GM18951 (cell line): ENCODE data around the gene PRAMEF1.
"Not testable (repeated sequence)": the region's sequence is repeated elsewhere in the genome, so short reads cannot be mapped to it uniquely, and the experiment has no call there.

Experiments used
- POLR2A ChIP-seq: IDR thresholded peaks from 4 replicates; pipeline ENCODE4 v1.6.1; 2011; ENCODE audit warnings: mild to moderate bottlenecking; ENCODE audit not compliant: insufficient read length, insufficient read depth; ENCODE audit errors: extremely low read depth
- in situ Hi-C: fragments of 300-500 bp; cut with MboI; formaldehyde crosslinking; loops from one replicate; pipeline ENCODE4 v1.12.0; 2022; ENCODE audit warnings: low sequenced_read_pairs, mixed read lengths, inconsistent platforms; ENCODE audit not compliant: unreplicated experiment

Gene PRAMEF1

DNA sequence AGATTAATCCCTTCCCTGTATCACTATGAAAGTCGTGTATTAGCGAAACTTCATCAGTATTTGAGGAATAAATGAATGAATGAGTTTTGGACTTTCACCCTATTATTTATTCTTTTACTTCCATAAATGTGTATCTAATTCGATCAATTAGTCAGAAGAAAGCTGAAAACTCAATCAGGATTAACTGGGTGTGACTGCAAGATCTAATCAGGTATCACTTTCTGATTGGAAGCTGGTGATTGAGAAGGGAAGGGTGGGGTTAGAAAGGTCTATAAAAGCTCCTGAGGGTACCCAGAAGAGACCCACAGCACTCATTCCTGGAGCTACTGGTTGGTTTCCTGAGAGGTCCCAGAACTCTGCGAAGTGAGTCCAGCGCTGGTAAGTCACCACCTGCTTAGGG lies at the start of gene PRAMEF1:
Gene PRAMEF1 (plus strand): TSS at position 301 of the 400 bp plus-strand sequence. CDS start 1,831 bp downstream, outside the sequence.
- in situ Hi-C loops = not testable (repeated sequence)

DNA sequence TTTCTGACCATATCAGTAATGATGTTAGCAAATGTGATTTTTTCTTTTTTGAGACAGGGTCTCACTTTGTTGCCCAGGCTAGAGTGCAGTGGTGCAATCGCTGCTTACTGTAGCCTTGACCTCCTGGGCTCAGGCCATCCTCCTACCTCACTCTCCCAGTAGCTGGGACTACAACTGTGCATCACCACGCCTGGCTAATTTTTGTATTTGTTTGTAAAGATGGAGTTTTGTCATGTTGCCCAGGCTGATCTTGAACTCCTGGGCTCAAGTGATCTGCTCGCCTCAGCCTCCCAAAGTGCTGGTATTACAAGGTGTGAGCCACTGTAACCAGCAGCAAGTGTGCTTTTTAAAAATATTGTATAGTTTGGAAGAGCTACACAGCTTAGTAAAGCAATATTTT lies 49.3 kb upstream of the PRAMEF1 start:
- no peak for TF ChIP-seq POLR2A
- in situ Hi-C loops = no loop called here

DNA sequence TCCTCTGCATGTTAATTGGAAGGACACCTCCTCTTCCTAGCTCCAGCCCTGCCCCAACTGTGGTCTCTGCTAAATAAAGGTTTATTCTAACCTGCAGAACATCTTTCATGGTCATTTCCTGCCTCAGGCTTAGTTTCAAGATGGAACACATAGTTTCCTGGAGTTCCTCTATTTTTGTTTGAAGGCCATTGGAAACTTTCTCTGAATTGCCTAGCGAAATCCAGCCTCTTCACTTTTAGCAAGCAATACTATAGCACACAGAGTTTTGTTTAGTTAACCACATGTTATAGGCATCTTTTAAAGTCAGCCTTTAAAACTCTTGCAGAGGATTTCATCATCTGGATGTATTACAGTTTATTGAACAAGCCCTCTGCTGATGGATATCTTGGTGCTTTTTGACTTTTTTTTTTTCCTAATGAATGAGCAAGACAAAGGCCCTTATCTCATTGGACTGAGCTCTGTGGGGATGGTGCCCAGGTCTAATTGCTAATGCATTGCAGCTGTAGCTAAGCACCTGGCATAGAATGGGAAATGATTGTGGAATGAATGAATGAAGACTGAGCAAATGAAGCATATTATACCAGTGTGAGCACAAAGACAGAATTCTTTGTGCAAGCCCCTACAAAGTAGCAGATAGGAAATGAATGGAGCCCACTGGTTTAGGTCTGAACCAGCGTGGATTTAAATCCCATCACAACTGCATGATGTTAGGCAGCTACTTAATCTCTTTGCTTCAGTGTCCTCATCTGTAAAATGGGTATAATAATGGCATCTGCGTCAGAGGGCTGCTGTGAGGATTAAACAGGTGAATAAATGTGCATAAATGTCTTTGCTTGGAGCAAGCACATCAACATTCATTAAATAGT lies 45.8 kb upstream of the PRAMEF1 start:
- TF ChIP-seq POLR2A = no peak
- in situ Hi-C loops = no loop called here

DNA sequence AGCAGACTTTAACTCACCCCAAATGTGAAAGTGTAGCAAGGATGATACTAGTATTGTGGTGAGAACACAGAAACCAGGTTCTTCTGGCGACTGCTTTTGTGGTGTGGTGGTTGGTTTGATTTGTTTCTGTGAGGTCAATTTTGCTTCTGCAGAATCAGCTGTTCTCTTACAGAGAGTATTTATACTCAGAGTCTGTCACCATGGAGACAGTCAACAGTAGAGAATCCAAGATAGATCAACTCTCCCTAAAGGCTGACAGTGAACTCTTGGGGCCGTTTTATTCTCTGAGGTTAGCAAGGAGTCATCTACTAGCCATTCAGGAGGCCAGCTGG lies 45.2 kb upstream of the PRAMEF1 start, which contains the start of gene CFAP107:
Gene CFAP107 (plus strand): TSS at position 209 of the 332 bp plus-strand sequence. CDS start 231 bp downstream, outside the sequence.
- no peak for TF ChIP-seq POLR2A
- in situ Hi-C loops = no loop called here

DNA sequence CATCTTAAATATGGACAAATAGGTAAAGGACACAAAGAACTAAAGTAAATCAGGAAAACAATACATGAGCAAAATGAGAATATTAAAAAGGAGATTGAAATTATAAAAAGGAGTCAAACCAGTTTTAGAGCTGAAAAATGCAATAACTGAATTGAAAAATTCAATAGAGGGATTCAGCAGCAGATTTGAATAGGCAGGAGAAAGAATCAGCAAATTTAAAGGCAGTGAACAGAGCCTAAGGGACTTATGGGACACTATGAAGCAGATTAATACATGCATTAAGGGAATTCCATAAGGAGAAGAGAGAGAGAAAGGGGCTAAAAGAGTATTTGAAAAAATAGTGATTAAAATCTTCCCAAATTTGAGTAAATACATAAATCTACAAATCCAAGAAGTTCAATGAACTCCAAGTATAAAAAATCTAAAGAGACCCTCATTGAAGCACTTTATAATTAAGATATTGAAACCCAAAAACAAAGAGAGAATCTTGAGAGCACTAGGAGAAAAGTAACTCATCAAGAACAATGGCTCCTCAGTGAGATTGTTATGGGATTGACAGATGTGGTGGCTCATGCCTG lies 42.3 kb upstream of the PRAMEF1 start:
- in situ Hi-C loops = no loop called here

GRCh38 chr1:12754738-12755137 lies 36.5 kb upstream of the PRAMEF1 start:
- in situ Hi-C loops = no loop called here
- no peak for TF ChIP-seq POLR2A

More for the DNA sequence above, 42.3 kb upstream of the PRAMEF1 start:
- TF ChIP-seq POLR2A = no peak

DNA sequence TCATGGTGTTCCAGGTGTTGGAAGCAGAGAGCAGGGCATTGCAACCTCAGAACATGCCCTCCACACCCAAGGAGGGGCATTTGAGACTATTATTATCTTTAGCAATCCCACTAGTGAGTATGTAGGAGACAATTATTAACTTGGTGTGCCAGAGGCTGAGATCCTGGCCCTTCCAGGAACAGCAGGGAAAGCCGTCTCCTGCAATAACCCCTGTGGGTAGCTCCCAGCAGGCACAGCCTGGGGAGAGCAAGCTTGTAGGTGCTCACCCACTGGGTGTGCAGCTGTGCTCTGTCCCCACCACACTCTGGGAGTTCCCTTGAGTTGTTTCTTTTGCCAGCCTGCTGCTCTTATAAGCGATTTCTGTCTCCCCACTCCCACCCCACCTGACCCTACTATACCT lies 34.9 kb upstream of the PRAMEF1 start:
- in situ Hi-C loops = no loop called here
- TF ChIP-seq POLR2A = no peak

DNA sequence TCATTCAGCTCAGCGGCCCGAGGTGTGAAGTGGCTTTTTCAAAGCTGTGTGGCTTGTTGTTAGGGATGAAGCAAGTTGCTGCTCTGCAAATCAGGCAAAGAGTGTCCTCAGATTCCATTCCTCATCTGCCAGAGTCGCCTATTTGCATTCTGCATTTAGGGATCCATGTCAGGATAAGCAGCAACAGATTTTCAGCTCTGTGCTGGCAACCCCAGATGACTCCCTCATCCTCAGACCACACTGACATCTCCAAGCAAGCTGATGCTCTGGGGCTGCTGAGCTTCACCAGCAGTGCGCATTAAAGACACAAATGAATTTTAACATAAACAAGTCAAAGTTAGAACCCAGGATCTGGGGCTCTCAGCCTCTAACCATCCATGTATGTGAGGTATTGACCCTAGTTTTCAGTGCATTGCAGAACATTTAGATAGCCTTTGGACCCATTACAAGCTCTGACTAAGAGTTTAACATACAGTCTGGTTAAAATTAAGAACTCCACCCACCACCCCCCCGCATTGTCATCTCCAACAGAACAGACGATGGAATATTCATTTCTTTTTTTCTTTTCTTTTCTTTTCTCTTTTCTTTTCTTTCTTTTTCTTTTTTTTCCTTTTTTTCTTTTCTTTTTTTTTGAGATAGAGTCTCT lies 34.3 kb upstream of the PRAMEF1 start:
- TF ChIP-seq POLR2A = no peak
- in situ Hi-C loops = no loop called here

- in situ Hi-C loops = no loop called here
- no peak for TF ChIP-seq POLR2A
These were observed 33.4 kb upstream of the PRAMEF1 start for GRCh38 chr1:12757836-12758235.

- in situ Hi-C loops = no loop called here
- no peak for TF ChIP-seq POLR2A
These were observed 30.9 kb upstream of the PRAMEF1 start for GRCh38 chr1:12760256-12760795.

DNA sequence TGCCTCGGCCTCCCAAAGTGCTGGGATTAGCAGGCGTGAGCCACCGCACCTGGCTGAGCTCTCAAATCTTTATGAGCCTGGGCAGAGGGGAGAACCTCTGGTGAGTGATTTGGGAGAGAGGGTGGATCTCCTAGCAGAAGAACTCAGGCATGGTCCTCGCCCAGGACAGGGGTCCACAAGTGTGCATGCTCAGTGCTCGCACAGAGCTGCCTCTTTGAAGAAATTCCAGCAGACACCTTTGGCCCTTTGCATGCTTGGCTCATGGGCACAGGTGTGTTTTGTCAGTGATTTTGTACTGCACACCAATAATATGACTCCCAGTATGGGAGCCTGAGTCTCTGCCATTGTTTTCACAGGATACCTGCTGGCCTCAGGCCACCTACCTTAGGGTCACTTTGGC lies 29.4 kb upstream of the PRAMEF1 start:
- TF ChIP-seq POLR2A = no peak
- in situ Hi-C loops = no loop called here

GRCh38 chr1:12762766-12763165 lies 28.4 kb upstream of the PRAMEF1 start:
- no peak for TF ChIP-seq POLR2A
- in situ Hi-C loops = no loop called here

DNA sequence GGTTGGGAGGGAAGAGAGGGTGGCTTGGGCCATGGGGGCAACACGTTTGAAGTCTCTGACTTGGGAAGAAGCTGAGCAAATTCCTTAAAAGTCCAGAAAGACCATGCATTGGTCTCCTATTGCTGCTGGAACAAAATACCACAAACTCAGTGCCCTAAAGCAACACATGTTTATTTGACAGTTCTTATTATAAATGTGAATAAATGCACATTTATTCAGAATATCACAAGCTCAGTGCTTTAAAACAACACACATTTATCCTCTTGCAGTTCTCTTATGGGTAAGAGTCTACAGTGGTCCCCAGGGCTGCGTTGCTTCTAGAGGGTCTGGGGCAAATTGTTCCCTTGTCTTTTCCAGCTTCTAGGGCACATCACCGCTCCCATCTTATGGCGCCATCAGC lies 27.7 kb upstream of the PRAMEF1 start:
- no peak for TF ChIP-seq POLR2A
- in situ Hi-C loops = no loop called here
